Endothelial cell of umbilical vein (primary cell): Measurements from ENCODE around the gene PARD6G. TPM values are rescaled to one million over a fixed set of nuclear protein-coding genes. Genes with fewer than 3 reads are reported as not detected.

Experiments
- BruUV-seq: library from RNA; stranded (reverse); fragments of 400-500 nt; replicated peaks from 2 replicates; lab custom pipeline; 2021; lab: Mats Ljungman, UMichigan
- CTCF ChIA-PET: fragments of 300-600, 350-600 bp; sonication (Branson Sonifier 250); formaldehyde crosslinking; loops from one replicate; lab custom pipeline; 2021; ENCODE audit warnings: antibody characterized with exemption, inconsistent platforms; lab: Charles Lee
- POLR2A ChIA-PET: fragments of 300-600, 350-600 bp; sonication (Branson Sonifier 250); formaldehyde crosslinking; loops from one replicate; lab custom pipeline; 2021; ENCODE audit warnings: antibody characterized with exemption, inconsistent platforms; lab: Charles Lee
- DNase-seq: peaks from one replicate; pipeline ENCODE4 v3.0.0-alpha.2; 2011; ENCODE audit warnings: low read depth, low spot score
- FAIRE-seq: peaks from 2 replicates; lab custom pipeline; 2011; peaks lifted over from hg19 to GRCh38; lab: Jason Lieb, UNC
- H2AFZ ChIP-seq: 2 replicates; pipeline ENCODE4 v1.6.0; 2012; ENCODE audit warnings: low read depth, low read length, control low read depth, inconsistent platforms
- H3K27ac ChIP-seq: 2 replicates; pipeline ENCODE4 v1.5.1; 2011; ENCODE audit warnings: low read depth, mild to moderate bottlenecking, control low read depth, low read length, moderate library complexity; ENCODE audit not compliant: insufficient read depth
- H3K27me3 ChIP-seq, 2 experiments: 2 replicates each; pipeline versions ENCODE4 v1.6.0 to v1.6.1; 2011; ENCODE audit warnings: low read length in 2 of 2, mixed read lengths in 1 of 2; ENCODE audit not compliant: control insufficient read depth in 2 of 2, insufficient read depth in 2 of 2
- H3K36me3 ChIP-seq, 2 experiments: 2 replicates in 1 of 2; 3 replicates in 1 of 2; pipeline ENCODE4 v1.5.1; 2011; ENCODE audit warnings: low read length in 2 of 2, mild to moderate bottlenecking in 1 of 2, moderate library complexity in 1 of 2; ENCODE audit not compliant: control insufficient read depth in 2 of 2, insufficient read depth in 2 of 2; ENCODE audit errors: extremely low read depth in 1 of 2
- H3K4me1 ChIP-seq: 3 replicates; pipeline ENCODE4 v1.5.1; 2011; ENCODE audit warnings: mild to moderate bottlenecking, low read length; ENCODE audit not compliant: control insufficient read depth, insufficient read depth; ENCODE audit errors: extremely low read depth
- H3K4me2 ChIP-seq: 2 replicates; pipeline ENCODE4 v1.6.1; 2011; ENCODE audit warnings: low read length, control low read depth, mixed read lengths; ENCODE audit not compliant: insufficient read depth
- H3K4me3 ChIP-seq, 3 experiments: fragments of 200-600 bp in 1 of 3; sonication (generic), shearing (Covaris generic) in 1 of 3; replicated peaks in 1 of 3; 2 replicates each; pipeline ENCODE4 v1.5.1; 2011 to 2016; ENCODE audit warnings: control low read depth in 3 of 3, low read length in 3 of 3, mild to moderate bottlenecking in 2 of 3, inconsistent platforms in 1 of 3, low read depth in 1 of 3, moderate library complexity in 1 of 3; ENCODE audit not compliant: insufficient read depth in 1 of 3
- H3K79me2 ChIP-seq: 2 replicates; pipeline ENCODE4 v1.6.0; 2012; ENCODE audit warnings: low read length, inconsistent platforms; ENCODE audit not compliant: control insufficient read depth, insufficient read depth
- H3K9ac ChIP-seq: replicated peaks from 2 replicates; pipeline ENCODE3; 2011; ENCODE audit warnings: low read length, control low read depth; ENCODE audit not compliant: insufficient read depth; ENCODE audit errors: extremely low read depth
- H3K9me1 ChIP-seq: replicated peaks from 3 replicates; pipeline ENCODE4 v1.6.0; 2011; ENCODE audit warnings: mild to moderate bottlenecking, low read length; ENCODE audit not compliant: control insufficient read depth, insufficient read depth; ENCODE audit errors: extremely low read depth
- H3K9me3 ChIP-seq: replicated peaks from 2 replicates; pipeline ENCODE4 v1.5.1; 2012; ENCODE audit warnings: low read length, inconsistent platforms; ENCODE audit not compliant: control insufficient read depth, insufficient read depth
- H4K20me1 ChIP-seq: replicated peaks from 2 replicates; pipeline ENCODE3; 2011; ENCODE audit warnings: mild to moderate bottlenecking, low read length; ENCODE audit not compliant: control insufficient read depth, insufficient read depth; ENCODE audit errors: extremely low read depth
- CTCF ChIP-seq, 2 donors: IDR thresholded peaks; 1 replicate in 1 of 2; 2 replicates in 1 of 2; pipeline ENCODE4 v1.5.1; 2011; ENCODE audit warnings: low read length in 2 of 2, mild to moderate bottlenecking in 2 of 2, moderate library complexity in 2 of 2, control low read depth in 1 of 2, inconsistent platforms in 1 of 2, low read depth in 1 of 2; ENCODE audit not compliant: insufficient read depth in 1 of 2; ENCODE audit errors: extremely low read depth in 1 of 2
- EZH2 ChIP-seq: IDR thresholded peaks from 2 replicates; pipeline ENCODE4 v1.6.1; 2012; ENCODE audit warnings: borderline replicate concordance, low read depth, mild to moderate bottlenecking, moderate library complexity, low read length, inconsistent platforms; ENCODE audit not compliant: severe bottlenecking
- FOS ChIP-seq: IDR thresholded peaks from 2 replicates; pipeline ENCODE4 v1.6.1; 2011; ENCODE audit warnings: mild to moderate bottlenecking, low read length, moderate library complexity, borderline replicate concordance; ENCODE audit not compliant: insufficient read depth
- GATA2 ChIP-seq: IDR thresholded peaks from 2 replicates; pipeline ENCODE4 v1.7.0; 2011; ENCODE audit warnings: low read depth, mild to moderate bottlenecking, moderate library complexity, mixed read lengths, low read length; ENCODE audit not compliant: insufficient read length, insufficient read depth
- JUN ChIP-seq: IDR thresholded peaks from 2 replicates; pipeline ENCODE4 v1.6.1; 2011; ENCODE audit warnings: borderline replicate concordance, low read depth; ENCODE audit not compliant: insufficient read length, insufficient read depth
- MYC ChIP-seq: IDR thresholded peaks from one replicate; pipeline ENCODE4 v1.6.1; 2011; ENCODE audit warnings: mild to moderate bottlenecking, low read depth, low read length
- POLR2A ChIP-seq: IDR thresholded peaks from 2 replicates; pipeline ENCODE4 v1.6.1; 2012; ENCODE audit warnings: low read depth, mild to moderate bottlenecking, control low read depth, low read length
- POLR2AphosphoS5 ChIP-seq: IDR thresholded peaks from 2 replicates; pipeline ENCODE4 v1.6.1; 2012; ENCODE audit warnings: low read depth, mild to moderate bottlenecking, control low read depth, low read length, moderate library complexity; ENCODE audit not compliant: insufficient read depth
- dilution Hi-C: fragments of 300-500 bp; cut with MboI; formaldehyde crosslinking; loops from one replicate; pipeline ENCODE4 v1.15.0; 2019; ENCODE audit warnings: low sequenced_read_pairs; ENCODE audit not compliant: extremely low pct_ligation_motif_present
- intact Hi-C: fragments of 100-400 bp; cut with micrococcal nuclease; formaldehyde crosslinking; loops from one replicate; pipeline ENCODE4 v1.10.0; 2022
- polyA plus RNA-seq, 4 experiments: library from polyadenylated mRNA; depleted of rRNA in 3 of 4; stranded (reverse) in 3 of 4; unstranded in 1 of 4; fragments of >200 nt; gene quantifications; 2 replicates each; pipeline versions ENCODE4 v1.2.1 to v1.2.3, GENCODE V29; 2011 to 2012; ENCODE audit warnings: missing spikeins in 1 of 4
- total RNA-seq: library from RNA; stranded (reverse); gene quantifications from 2 replicates; pipeline ENCODE4 v1.2.3, GENCODE V29; 2021
- TF ChIP-seq, protein P1 (sequence below): IDR thresholded peaks from 2 replicates; pipeline ENCODE4 v1.6.1; 2011; ENCODE audit not compliant: insufficient read depth, insufficient read length

The PARD6G gene
- total and polyA plus RNA-seq, 2 donors (not counting 3 experiments of a cell fraction or from before 2014, with no cell fraction given), result 1.2 to 1.8 TPM

DNA sequence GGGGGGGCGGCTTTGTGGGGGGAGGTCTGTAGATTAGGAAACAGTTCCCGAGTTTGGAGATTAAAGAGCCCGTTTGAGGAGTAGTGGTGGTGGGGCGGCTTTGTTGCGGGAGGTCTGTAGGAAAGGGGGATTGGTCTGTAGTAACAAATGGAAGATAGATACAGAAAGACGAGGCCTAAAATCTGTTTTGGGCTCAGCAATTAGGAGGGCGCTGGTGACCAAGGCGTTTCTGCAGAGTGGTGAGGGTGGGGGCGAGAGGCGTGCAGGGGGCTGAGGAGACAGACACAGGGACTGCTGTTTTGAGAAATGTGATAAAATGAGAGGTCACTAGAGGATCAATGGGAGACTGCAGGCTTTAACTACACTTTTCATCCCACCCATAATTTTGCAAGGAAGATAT, 139.9 kb downstream of the PARD6G start:
- dilution Hi-C loops (no loop called here), intact Hi-C loops (no loop called here)
- Histone ChIP-seq H3K4me1 (peaks cover 8% of the 10 kb centered on the region), H3K9me1 (no peaks in the 10 kb centered on the region), H3K9ac (no peak overlapping the region), H3K4me2 (no peak overlapping the region), H3K36me3 (no peaks in the 10 kb centered on the region), H4K20me1 (no peaks in the 10 kb centered on the region), H3K79me2 (peaks cover 28% of the 10 kb centered on the region), H3K4me3 (no peak overlapping the region), H3K27me3 (peaks cover 0 to 8% of the 10 kb centered on the region in 2 experiments), H3K9me3 (no peaks in the 10 kb centered on the region), H3K27ac (no peak overlapping the region), H2AFZ (no peak overlapping the region)
- BruUV-seq, result no TSS peak
- FAIRE-seq (no peak), DNase-seq (no peak)
- ChIA-PET POLR2A (no interaction called here), CTCF (no interaction called here)
- TF ChIP-seq, protein P1, sequence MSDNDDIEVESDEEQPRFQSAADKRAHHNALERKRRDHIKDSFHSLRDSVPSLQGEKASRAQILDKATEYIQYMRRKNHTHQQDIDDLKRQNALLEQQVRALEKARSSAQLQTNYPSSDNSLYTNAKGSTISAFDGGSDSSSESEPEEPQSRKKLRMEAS, result no peak
- TF ChIP-seq MYC (no peak), GATA2 (no peak), FOS (no peak), CTCF (IDR thresholded peaks at IDR 0.05; ENCODE audit: extremely low read depth in 1 of 2, insufficient read depth in 1 of 2, low read depth in 1 of 2, low read length in 2 of 2) (no peak), POLR2AphosphoS5 (no peak), EZH2 (no peak), POLR2A (no peak), JUN (no peak)

Other genes starting within 250 kb of the PARD6G start
- 30.5 and 34.8 TPM in 2 replicates for gene RBFA, start 213.1 kb downstream of the PARD6G start, total RNA-seq
- gene RBFA, start 213.1 kb downstream of the PARD6G start, polyA plus RNA-seq, result 26.8 and 27.4 TPM in 2 replicates
- 19.8 and 20.6 TPM in 2 replicates for gene ADNP2, start 138.3 kb downstream of the PARD6G start, total RNA-seq
- gene ADNP2, start 138.3 kb downstream of the PARD6G start, polyA plus RNA-seq, result 8.5 and 10.2 TPM in 2 replicates